GM21529 (cell line): ENCODE measurements around the gene USPL1.

ENCODE experiments used
- ATAC-seq: cut with Tn5 transposase; IDR thresholded peaks from one replicate; pipeline ENCODE4 v1.9.1; 2021; ENCODE audit not compliant: unreplicated experiment

Gene USPL1

DNA sequence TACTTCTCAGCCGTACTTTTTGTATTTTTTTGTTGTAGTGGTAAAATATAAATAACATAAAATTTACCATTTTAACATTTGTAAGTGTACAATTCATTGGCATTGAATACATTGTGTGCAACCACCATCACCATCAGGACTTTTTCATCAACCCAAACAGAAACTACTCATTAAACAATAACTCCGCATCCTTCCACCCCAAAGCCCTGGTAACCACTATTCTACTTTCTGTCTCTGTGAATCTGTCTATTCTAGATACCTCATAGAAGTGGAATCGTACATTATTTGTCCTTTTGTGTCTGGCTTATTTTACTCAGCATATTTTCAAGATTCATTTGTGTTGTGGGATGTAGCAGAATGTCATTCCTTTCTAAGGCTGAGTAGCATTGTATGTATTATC lies 38.5 kb downstream of the USPL1 start:
- ATAC-seq, result no peak

DNA sequence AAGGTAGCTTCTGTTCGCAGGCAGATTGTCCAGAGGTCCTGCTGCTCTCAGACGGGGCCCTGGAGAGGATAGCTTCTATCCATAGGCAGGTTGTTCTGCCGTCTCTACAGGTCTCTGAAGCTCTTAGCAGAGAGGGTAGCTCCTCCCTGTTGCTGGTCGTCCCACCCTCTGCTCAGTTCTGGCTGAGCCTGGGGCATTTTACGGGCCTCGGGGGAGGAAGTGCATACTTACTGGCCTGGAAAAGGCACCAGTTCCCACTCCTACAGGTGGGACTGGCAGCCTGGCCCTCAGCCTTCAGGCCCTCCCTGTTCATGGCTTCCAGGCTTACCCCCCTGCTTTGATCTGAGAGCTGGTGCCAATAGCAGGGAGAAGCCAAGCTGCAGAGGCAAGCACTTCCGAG lies 42.3 kb downstream of the USPL1 start:
- no peak for ATAC-seq

DNA sequence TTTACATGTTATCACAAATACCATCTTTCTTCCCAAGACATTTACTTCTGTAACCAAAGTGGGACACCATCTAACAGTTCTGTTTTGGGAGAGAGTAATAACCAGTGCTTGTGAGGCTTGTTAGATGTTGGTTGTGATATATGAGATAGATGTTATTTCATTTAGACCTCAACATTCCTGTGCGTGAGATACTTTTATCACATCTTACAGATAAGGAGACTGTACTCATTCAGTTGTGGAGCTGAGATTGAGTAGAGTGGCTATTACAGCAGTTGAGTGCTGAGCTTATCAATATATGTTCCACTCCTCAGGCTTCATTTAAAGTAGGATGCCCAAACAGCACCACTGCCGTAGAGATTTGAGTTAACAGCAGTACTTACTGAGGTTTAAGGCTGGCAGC lies 43.1 kb downstream of the USPL1 start:
- ATAC-seq, result no peak

DNA sequence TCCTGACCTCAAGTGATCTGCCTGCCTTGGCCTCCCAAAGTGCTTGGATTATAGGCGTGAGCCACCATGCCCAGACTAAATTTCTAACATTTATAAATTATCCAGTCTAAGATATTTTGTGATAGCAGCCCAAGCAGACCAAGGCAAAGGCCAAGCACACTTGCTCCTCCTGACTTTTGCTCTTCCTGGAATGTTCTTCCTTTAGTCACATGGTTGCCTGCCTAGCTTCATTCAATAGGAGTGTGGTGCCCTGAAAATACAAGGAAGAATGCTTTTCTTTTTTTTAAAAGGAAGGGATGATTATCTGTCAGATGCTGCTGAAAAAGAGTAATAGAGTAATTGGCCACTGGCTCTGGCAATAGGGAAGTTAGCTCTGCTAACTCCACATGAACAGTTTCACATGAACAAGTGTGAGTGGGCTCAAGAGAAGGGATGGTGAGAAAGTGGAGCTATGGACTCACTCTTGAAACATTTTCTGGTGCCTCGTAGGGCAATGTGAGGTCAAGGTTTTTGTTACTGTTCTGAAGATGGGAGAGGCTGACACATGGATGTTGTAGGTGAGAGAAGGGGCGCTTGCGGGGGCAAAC lies 47.1 kb downstream of the USPL1 start:
- ATAC-seq, result no peak

DNA sequence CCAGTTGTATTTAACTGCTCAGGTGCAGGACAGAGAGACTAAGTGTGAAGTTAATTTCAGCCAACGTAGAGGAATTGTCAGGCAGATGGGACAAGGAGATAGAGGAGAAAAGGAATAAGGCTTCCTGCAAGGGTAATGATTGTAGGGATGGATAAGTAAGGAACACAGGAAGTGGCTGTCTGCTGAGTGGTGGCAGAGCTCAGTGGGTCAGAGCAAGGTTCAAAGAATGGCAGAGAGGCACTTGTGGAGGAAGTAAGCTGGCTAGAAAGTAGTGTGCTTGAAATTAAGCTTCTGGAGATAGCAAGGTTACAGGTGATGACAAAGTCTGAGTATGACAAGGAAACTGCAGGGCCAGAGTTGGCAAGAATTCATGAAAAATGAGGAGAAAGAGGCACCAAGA lies 47.9 kb downstream of the USPL1 start:
- no peak for ATAC-seq

DNA sequence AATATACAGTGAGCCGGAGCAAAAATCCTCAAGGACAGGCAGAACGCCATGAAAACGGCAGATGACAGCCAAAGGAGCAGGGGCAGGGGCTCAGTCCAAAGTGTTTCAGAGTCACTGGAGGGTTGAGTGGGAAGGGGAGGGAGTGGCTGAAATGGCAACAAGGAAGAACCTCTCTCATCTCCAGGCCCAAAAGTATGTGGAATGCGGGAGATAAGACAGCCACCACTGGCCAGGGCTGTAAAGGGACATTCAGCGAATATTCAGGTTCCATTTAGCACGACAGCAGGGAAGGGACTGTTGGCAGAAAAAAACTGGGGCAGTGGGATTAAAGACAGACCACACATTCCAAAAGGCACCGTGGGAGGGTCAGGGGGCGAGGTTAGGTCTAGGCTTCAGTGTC lies 48.4 kb downstream of the USPL1 start:
- ATAC-seq, result no peak

DNA sequence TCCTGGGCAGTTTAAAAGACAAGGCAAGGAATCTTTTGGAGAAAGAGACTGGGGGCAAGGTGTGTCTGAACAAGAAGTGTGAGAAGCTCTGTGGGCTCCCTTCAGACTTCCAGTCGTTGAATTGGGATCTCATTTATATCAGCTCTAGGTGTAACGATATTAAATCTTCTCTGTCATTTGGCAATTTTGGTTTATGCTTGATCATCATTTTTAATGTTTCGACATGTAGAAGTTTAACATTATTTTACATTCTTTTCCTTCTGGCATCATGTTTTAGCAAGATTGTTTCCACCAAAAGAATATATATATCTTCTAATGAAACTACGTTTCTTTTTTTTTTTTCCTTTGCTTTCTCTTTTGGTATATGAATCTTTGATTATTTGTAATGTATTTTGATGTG lies 49.3 kb downstream of the USPL1 start:
- no peak for ATAC-seq

DNA sequence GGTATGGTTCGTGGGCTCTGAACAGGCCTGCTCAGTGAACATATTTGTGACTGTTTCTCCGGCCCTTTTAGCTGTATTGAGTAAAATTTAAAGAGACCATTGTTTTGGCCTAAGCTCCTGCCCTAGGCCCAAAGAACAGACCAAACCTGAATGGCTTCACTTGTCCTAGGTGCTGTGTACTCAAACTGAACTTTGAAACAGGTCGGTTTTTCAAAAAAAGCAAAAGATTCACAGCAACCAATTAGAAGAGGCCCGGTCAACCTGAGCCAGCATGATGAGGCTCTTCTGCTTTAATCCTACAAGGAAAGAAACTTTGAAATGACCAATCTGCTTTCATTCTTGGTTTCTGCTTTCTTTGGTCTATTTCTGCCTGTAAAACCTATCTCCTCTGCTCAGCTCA lies 50.6 kb downstream of the USPL1 start:
- no peak for ATAC-seq

DNA sequence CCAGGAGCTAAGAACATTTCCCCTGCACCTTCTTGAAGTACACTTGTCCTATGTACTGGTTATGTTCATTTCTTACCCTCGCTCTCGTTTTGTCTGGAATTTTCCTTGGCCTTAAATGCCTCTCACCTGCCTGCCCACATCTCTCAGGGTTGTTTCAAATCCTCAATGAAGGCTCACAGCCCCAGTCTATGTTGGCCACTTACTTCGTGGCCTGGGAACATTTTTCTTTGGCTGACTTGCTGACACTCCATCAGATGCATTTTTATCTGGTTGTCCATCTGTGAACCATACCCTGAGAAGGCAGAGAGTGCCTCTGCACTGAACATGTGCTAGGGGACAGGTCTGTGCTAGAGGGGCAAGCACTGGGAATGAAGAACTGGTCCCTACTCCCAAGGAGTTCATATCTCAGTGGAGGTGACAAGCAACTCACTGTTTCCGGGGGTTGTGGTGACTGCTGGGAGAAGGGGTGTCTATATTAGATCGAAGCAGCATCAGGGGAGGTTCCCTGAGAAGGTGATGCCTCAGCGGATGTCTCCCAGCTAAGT lies 53.6 kb downstream of the USPL1 start:
- no peak for ATAC-seq

DNA sequence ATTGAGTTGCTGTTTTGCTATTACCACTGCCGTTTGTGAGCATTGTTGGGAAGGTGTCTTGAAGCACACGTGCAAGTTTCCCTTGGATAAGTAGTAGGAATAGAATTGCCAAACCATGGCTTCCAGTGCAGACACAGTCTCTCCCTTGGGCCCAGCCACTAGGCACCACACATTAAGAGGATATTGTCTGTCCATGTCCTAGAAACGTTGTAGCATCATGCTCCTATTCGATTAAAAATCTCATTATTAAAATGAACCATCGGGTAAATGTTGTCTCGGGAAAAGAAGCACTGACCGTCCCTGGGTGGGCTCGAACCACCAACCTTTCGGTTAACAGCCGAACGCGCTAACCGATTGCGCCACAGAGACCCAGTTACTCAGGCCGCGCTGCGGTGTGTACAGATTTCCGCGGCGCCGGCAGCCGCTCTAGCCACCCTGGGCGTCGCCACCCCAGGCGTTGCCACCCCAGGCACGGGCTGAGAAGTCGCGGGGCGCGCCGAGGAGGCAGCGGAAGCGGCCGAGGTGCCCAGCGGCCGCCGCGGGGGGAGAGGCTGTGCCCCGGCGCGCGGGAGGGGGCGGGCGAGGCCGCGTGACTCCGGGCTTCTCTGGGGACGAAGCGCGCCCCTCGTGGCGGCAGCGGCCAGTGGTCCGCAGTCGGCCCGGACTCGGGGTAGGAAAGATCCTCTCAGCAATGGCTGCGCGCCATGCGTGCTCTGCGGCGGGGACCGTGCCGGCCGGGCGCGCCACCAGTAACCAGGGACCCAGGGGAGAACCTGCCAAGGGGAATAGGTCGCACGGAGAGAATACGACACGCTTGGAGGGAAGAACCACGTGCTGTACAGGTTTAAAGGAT lies 56.2 kb downstream of the USPL1 start:
- ATAC-seq, result peak; percentile 90

DNA sequence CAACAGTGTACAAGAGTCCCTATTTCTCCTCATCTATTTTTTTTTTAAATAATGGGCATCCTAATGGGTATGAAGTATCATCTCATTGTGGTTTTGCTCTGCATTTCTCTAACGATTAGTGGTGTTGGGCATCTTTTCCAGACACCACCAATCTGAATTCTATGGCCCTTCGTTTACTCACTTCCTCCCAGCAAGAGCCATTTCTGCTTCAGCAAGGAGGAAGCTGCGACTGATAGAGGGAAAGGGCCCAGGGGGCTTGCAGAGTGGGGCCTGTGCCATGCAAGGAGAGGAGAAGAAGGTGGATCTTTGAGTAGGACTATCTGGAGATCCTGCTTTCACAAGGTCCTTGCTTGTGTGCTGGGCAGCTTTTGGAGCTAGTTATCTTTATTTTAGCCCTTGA lies 58.0 kb downstream of the USPL1 start:
- ATAC-seq, result no peak

DNA sequence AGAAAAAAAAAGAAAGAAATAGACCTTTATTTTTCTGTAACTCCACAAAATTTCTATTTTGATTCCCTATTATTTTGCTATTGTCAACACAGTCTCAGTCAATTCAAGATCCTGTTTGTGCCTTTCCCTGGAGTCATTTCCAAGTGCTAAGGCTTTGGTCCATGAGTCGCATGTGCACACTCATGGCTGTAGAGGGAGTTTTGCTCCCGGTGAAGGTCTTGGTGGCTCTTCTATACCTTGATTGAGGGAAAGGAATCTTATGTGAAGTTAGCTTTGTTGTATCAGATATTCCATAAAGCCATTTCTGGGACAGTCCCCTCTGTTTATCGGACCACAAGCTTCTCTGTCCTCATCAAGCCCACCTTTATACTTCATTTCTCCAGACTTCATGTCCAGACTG lies 59.0 kb downstream of the USPL1 start:
- ATAC-seq, result no peak

DNA sequence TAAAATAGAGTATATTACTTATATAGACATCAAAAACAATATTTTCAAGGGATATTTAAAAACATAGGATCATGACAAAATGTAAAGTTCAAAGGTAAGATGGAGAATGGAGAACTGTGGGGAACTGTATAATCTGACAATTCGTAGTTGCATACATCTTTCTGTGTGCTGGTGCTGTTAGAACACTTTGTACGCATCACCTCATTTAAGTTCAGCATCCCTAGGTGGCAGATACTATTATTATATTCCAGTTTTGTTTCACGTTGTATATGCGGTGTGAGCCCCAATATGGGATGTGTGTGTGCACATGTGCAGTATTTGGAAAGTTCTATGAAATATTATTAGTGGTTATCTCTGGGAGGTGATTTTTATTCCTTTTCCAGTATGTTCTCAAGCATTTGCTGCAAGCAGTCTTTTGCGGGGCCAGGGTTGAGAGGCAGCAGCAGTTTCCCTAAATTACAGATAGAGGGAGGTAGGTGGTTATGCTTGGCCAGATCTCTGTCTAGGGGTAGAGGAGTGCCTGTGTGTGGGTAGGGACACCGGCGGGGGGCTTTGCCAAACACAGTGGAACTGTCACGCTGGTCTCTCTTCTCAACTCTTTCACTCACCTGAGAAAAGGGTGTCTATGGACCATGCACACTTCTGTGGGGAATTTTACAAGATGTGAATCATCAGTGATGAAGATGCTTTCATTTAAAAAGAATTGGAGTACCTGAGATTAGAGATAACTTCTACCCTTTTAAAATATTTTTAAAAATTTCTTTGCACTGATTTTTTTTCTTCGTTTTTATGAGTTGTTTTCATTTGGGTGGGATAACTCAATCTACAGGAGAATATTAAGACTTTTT lies 62.0 kb downstream of the USPL1 start:
- peak; percentile 75 for ATAC-seq

DNA sequence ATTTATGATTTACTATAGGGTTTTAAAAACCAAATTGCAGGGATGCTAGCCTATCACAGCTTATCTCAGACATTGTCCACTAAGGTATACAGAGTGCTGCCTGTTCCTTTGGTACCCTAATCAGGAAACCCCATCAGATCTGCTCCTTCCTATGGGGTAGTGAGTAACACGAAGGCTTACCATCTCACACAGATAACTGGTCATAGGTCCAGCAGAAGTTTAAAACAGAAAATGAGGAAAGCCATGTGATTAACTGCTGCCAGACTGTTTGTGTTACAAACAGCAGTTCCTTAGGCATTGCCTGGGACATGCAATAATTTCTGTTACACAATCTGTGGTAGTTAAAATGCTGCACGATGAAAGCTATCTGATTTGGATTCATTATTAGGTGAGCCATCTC lies 64.1 kb downstream of the USPL1 start:
- no peak for ATAC-seq

DNA sequence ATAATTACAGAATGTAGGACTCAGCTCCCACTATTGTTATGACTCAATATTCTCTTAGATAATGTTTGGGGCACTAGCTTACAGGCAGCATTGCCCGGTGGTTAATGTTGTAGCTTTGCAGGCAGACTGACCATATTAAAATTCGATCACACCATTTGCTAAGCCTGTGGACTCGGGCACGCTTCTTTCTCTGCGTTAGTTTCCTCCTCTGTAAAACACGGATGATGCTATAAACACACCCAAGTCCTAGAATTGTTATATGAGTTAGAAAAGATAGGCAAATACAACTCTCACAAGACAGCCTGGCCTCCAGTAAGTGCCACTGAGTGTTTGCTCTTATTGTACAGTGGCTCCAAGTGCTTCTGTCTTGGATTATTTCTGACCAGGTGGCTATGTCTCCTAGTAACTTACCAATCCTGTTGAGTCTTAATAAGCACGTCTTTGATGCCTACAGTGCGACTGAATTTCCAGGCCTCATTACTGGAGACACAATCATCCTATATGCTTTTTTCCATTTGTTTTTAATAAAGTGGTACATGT lies 67.7 kb downstream of the USPL1 start:
- no peak for ATAC-seq

DNA sequence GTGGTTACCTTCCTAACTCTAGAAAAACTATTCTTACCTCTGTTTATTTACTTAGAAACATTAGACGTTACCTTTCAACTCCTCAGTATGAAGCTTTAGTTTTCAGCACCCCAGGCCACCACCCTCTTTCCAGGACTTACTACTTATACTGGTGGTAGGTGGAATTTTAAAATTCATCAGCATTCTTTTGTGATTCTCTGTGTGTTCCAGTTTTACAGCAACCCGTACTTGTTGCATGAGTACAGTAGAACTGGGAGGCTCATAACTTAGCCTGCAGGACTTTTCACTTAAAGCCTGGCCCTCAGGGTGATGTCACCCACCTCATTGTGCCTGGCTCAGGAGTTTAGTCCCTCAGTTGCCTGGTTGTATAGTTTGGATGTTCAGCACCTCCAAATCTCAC lies 68.3 kb downstream of the USPL1 start:
- ATAC-seq, result no peak

DNA sequence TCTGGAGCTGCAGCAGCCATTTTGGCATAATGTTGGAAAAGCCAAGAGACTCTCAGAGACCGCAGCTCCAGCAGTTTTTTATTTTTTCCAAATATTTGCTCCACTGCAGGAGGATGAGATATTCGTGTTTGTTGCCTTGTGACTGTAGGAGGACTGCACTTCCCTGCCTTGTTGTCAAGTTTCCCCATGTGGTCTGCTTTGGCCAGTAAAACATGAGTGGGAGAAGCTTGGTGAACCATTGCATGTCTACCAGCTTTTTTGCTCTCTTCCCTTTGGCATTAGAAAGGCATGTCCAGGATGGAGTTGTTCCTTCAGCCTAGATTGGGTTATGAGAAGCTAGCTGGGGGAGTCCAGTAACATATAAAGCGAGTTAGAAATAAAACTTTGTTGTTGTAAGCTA lies 69.9 kb downstream of the USPL1 start:
- ATAC-seq, result no peak

DNA sequence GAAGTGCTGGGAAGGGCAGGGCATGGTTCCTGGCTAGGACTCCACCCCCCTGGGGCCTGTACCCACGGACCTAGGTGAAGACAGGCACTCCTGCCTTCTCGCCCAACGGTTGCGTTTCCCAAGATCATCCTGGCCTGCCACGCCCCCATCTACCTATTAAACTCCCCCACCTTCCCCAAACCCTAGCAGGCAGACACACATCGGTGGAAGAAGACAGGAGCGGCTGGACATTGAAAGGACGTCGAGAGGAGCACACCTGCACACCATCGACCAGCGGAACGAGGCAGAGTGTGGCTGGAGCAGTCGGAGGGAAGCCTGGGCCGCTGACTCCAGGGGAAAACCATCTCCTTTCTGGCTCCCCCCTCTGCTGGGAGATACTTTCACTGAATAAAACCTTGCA lies 72.0 kb downstream of the USPL1 start:
- ATAC-seq, result no peak

DNA sequence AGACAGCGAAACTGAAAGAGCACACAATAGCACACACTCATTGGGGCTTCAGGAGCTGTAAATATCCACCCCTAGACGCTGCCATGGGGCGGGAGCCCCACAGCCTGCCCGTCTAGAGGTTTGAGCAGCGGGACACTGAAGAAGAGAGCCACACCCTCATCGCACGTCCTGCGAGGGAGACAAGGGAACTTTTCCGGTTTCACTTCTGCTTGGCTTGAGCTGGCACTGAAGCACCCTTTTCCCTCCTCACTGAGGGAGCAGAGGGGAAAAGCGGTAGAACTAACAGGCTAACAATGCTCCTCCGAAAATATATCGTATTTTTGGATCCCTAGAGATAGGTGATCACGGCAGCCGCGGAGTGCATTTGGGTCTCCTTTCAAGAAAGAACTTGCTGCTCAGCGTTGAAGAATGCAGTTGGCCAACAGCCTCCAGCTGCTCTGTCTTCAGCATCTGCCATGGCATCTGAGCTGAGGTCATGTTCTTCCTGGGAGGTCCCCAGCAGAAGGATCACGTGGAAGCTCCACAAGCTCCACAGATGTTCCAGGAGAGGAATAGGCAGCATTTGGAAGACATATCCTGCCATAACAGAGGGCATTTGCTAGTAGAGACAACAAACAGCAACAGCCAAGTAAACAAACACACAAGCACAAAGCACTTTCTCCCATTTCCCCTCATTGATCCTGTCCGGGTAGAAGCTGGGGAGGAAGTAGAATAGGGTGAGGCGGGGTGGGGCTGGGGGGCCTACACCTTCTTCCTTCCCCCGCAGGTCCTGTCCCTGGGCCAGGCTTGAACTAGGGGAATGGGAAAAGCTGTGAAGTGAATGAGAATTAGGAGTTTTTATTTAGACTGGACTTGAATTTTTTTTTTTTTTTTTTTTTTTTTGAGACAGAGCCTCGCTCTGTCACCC lies 72.8 kb downstream of the USPL1 start:
- peak; percentile 79 for ATAC-seq

DNA sequence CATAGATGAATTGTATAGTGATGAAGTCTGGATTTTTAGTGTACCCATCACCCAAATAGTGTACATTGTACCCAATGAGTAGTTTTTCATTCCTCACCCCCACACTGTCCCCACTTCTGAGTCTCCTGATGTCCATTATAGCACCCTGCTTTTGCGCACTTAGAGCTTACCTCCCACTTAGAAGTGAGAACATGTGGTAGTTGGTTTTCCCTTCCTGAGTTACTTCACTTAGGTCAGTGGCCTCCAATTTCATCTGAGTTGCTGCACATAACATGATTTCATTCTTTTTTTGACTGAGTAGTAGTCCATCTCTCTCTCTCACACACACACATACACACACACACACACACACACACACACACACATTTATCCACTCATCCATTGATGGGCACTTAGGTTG lies 74.4 kb downstream of the USPL1 start:
- no peak for ATAC-seq
